Anterior cingulate cortex (tissue), 58 donors: ENCODE results near the gene PCDHGA5.
"Not testable (repeated sequence)": the region's sequence is repeated elsewhere in the genome, so short reads cannot be mapped to it uniquely, and the experiment has no call there.

Experiments used
- DNase-seq, 58 donors: peaks; one replicate each; lab custom pipeline; 2025; lab: John Stamatoyannopoulos, UW

Gene PCDHGA5

GRCh38 chr5:141363952-141364660 is at the start of gene PCDHGA5:
TSS of gene PCDHGA5 (plus strand) at chr5:141364162. CDS start at chr5:141364331, 169 bp downstream.
- DNase-seq: no peak

GRCh38 chr5:141316963-141317362 is 47.0 kb upstream of the PCDHGA5 start:
- DNase-seq: not testable (repeated sequence)

- DNase-seq: no peak
These were observed 44.8 kb upstream of the PCDHGA5 start for GRCh38 chr5:141319202-141319601.

GRCh38 chr5:141319699-141320098 is 44.3 kb upstream of the PCDHGA5 start:
- no peak for DNase-seq

- peak; percentile 9 to 91 (median 85) for DNase-seq
These were observed 43.5 kb upstream of the PCDHGA5 start, which contains the start of gene TAF7 for GRCh38 chr5:141320225-141321169. TSS of gene TAF7 (minus strand) at chr5:141320784. CDS start at chr5:141320044, 740 bp downstream.

- no peak for DNase-seq
These were observed 41.7 kb upstream of the PCDHGA5 start for GRCh38 chr5:141322261-141322660.

- DNase-seq: peak in 50 of 58 donors; percentile 2 to 72 (median 38)
These were observed 37.7 kb upstream of the PCDHGA5 start for GRCh38 chr5:141326088-141326854.

- no peak for DNase-seq
These were observed 35.7 kb upstream of the PCDHGA5 start for GRCh38 chr5:141328231-141328630.

- peak in 1 of 58 donors; percentile 2 for DNase-seq
These were observed 33.5 kb upstream of the PCDHGA5 start, which contains the start of gene PCDHGA1 for GRCh38 chr5:141330299-141331080. TSS of gene PCDHGA1 (plus strand) at chr5:141330514.

GRCh38 chr5:141332571-141332970 is 31.4 kb upstream of the PCDHGA5 start:
- DNase-seq: not testable (repeated sequence)

GRCh38 chr5:141338538-141339306 is 25.2 kb upstream of the PCDHGA5 start, which contains the start of gene PCDHGA2:
TSS of gene PCDHGA2 (plus strand) at chr5:141338760.
- DNase-seq: no peak

- not testable (repeated sequence) for DNase-seq
These were observed 23.1 kb upstream of the PCDHGA5 start for GRCh38 chr5:141340781-141341354.

GRCh38 chr5:141342773-141343172 is 21.2 kb upstream of the PCDHGA5 start:
- DNase-seq: no peak

- DNase-seq: no peak
These were observed 20.6 kb upstream of the PCDHGA5 start, which contains the start of gene PCDHGA3 for GRCh38 chr5:141343242-141343952. TSS of gene PCDHGA3 (plus strand) at chr5:141343829. CDS start at chr5:141344034, 205 bp downstream.

- DNase-seq: no peak
These were observed 20.0 kb upstream of the PCDHGA5 start for GRCh38 chr5:141343953-141344463.

- no peak for DNase-seq
These were observed 18.6 kb upstream of the PCDHGA5 start for GRCh38 chr5:141345327-141345726.

- DNase-seq: not testable (repeated sequence)
These were observed 17.9 kb upstream of the PCDHGA5 start for GRCh38 chr5:141346017-141346416.
